Liver (tissue), 9 donors: Measurements from ENCODE around the gene PPIL3. TPM values are rescaled to one million over a fixed set of nuclear protein-coding genes. Genes with fewer than 3 reads are reported as not detected.

Experiments
- DNase-seq: peaks from one replicate; pipeline ENCODE4 v3.0.0-alpha.2; 2017; ENCODE audit warnings: low spot score
- H3K27ac ChIP-seq, 2 donors: one replicate each; pipeline ENCODE4 v1.7.0; 2013; ENCODE audit warnings: inconsistent platforms in 2 of 2, low read length in 2 of 2, control low read depth in 1 of 2, low read depth in 1 of 2, mild to moderate bottlenecking in 1 of 2
- H3K27me3 ChIP-seq, 4 donors: one replicate each; pipeline versions ENCODE4 v1.6.1 to v1.7.0; 2013; ENCODE audit warnings: low read length in 3 of 4, inconsistent platforms in 1 of 4, mild to moderate bottlenecking in 1 of 4, moderate library complexity in 1 of 4; ENCODE audit not compliant: control insufficient read depth in 4 of 4, insufficient read depth in 4 of 4
- H3K36me3 ChIP-seq, 4 donors: one replicate each; pipeline versions ENCODE4 v1.6.1 to v1.7.0; 2013; ENCODE audit warnings: low read length in 3 of 4, mild to moderate bottlenecking in 3 of 4, low read depth in 1 of 4, moderate library complexity in 1 of 4; ENCODE audit not compliant: control insufficient read depth in 4 of 4, insufficient read depth in 3 of 4
- H3K4me1 ChIP-seq, 4 donors: one replicate each; pipeline versions ENCODE4 v1.6.1 to v1.7.0; 2013; ENCODE audit warnings: low read length in 3 of 4, mild to moderate bottlenecking in 3 of 4, moderate library complexity in 1 of 4; ENCODE audit not compliant: control insufficient read depth in 4 of 4, insufficient read depth in 4 of 4
- H3K4me3 ChIP-seq, 3 donors: one replicate each; pipeline versions ENCODE4 v1.6.1 to v1.7.0; 2013; ENCODE audit warnings: low read length in 3 of 3, control low read depth in 1 of 3, low read depth in 1 of 3, mild to moderate bottlenecking in 1 of 3
- H3K9ac ChIP-seq, 2 donors: one replicate each; pipeline ENCODE4 v1.7.0; 2013; ENCODE audit warnings: low read length in 2 of 2, mild to moderate bottlenecking in 2 of 2, moderate library complexity in 2 of 2, control low read depth in 1 of 2, low read depth in 1 of 2
- H3K9me3 ChIP-seq, 4 donors: one replicate each; pipeline versions ENCODE4 v1.6.1 to v1.7.0; 2013; ENCODE audit warnings: low read length in 3 of 4; ENCODE audit not compliant: control insufficient read depth in 4 of 4
- FOXA1 ChIP-seq: IDR thresholded peaks from 2 replicates; pipeline ENCODE4 v1.6.1; 2016; ENCODE audit warnings: antibody characterized with exemption
- GABPA ChIP-seq, 2 donors: IDR thresholded peaks in 1 of 2; conservative IDR thresholded peaks in 1 of 2; 2 replicates each; pipeline ENCODE4 v1.6.1; 2016; ENCODE audit warnings: antibody characterized with exemption in 2 of 2, mild to moderate bottlenecking in 1 of 2, moderate library complexity in 1 of 2
- NR2F2 ChIP-seq: IDR thresholded peaks from 2 replicates; pipeline ENCODE4 v1.6.1; 2016; ENCODE audit warnings: antibody characterized with exemption
- RXRA ChIP-seq, 2 donors: IDR thresholded peaks; 2 replicates each; pipeline ENCODE4 v1.6.1; 2017 to 2018; ENCODE audit warnings: antibody characterized with exemption in 2 of 2, mild to moderate bottlenecking in 1 of 2
- SP1 ChIP-seq: IDR thresholded peaks from 2 replicates; pipeline ENCODE4 v1.6.1; 2018; ENCODE audit warnings: antibody characterized with exemption, mild to moderate bottlenecking
- TAF1 ChIP-seq: conservative IDR thresholded peaks from 2 replicates; pipeline ENCODE4 v1.6.1; 2016; ENCODE audit warnings: antibody characterized with exemption, mild to moderate bottlenecking
- YY1 ChIP-seq: IDR thresholded peaks from 2 replicates; pipeline ENCODE4 v1.6.1; 2016; ENCODE audit warnings: antibody characterized with exemption, mild to moderate bottlenecking
- WGBS: extraction: QIAGEN DNeasy Blood & Tissue Kit; methylation state at CpG from one replicate; pipeline ENCODE4 v1.1.7; 2013; 5-methylcytosine and 5-hydroxymethylcytosine counted together
- polyA plus RNA-seq, 2 donors: library from polyadenylated mRNA; stranded (reverse) in 1 of 2; unstranded in 1 of 2; fragments of 200-250 nt in 1 of 2; fragments of >200 nt in 1 of 2; fragmentation: Nextera tagmentation in 1 of 2; extraction: Ambion mirVana in 1 of 2; gene quantifications; one replicate each; pipeline versions ENCODE4 v1.2.1 to v1.2.3, GENCODE V29; 2013 to 2015
- total RNA-seq, 2 donors: library from RNA; depleted of rRNA; stranded (reverse); fragments of >200 nt; gene quantifications; one replicate each; pipeline ENCODE4 v1.2.3, GENCODE V29; 2014
- TF ChIP-seq, protein P1 (sequence below): IDR thresholded peaks from 2 replicates; pipeline ENCODE4 v1.6.1; 2016; ENCODE audit warnings: antibody characterized with exemption, mild to moderate bottlenecking
- TF ChIP-seq, protein P2 (sequence below): IDR thresholded peaks from 2 replicates; pipeline ENCODE4 v1.6.1; 2016; ENCODE audit warnings: antibody characterized with exemption
- TF ChIP-seq, protein P3 (sequence below): IDR thresholded peaks from 2 replicates; pipeline ENCODE4 v1.6.1; 2016; ENCODE audit warnings: antibody characterized with exemption
- donor health status: healthy.
- donor health status: healthy.
- donor health status: healthy.
- donor health status: healthy.
- donor health status: healthy.

The PPIL3 gene
- total and polyA plus RNA-seq, 4 donors = 8.6 to 35.4 (median 19.9) TPM

DNA sequence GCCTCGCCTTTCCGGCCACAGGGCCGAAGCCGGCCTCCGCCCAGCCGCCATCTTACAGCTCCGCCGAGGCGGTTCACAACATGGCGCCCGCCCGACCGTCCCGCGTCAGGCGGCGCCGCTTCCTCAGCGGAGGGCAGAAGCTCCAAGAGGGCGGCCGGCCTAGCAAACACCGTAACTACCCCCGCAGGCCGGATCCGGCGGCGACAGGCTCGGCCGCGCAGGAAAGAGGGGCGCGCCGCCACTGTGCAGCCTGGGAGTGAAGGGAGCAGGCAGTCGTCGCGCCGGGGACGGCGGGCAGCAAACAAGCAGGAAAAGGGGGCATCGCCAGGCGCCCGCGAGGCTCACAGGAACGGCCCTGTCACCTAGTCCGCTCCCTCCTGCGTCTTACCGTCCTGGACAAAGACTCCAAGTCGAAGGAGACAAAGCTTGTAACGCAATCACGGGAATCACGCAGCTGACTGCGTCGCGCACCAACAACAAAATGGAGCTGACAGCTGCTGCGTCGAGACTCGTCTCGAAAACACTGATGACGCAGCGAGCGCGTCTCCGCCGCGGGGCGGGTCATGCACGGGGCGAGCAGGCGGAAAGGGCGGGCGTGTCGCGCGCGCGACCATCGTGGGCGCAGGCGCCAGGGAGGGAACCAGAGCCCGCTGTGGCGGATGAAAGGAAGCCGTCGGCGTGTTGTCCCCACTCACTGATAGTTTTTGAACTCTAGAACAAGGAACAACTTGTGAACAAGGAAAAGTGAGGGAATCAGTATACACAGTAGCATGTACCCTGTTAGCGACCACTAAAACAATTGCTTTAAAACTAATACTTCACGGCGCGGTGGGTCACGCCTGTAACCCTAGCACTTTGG lies 24.5 kb downstream of the PPIL3 start, which contains the start of gene CLK1 (continued):
- TF ChIP-seq SP1 = peak; percentile 65

DNA sequence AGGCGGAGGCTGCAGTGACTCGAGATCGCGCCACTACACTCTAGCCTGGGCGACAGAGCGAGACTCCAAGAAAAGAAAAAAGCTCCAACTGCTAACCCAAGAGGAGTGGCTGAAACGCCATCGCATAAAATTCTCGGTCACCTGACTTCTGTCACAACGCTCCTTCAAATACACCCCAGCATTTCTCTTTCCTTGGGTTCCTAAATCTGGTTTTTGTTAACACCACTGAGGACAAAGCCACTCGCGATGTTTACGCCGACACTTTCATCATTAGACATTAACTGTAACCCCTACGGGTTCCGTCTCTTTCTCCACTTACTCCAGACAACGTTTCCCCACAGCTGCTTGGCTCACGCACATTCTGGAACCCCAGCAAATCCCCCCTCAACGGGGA lies 25.1 kb downstream of the PPIL3 start:
- under 1% methylated on average over 19 of the region's 19 CpGs for WGBS
- peak overlapping the region; percentile 99 to 100 for H3K9ac ChIP-seq
- peak; percentile 55 for DNase-seq
- no peak for TF ChIP-seq FOXA1
- no peak for TF ChIP-seq RXRA (IDR thresholded peaks at IDR 0.05)
- no peak for TF ChIP-seq TAF1
- TF ChIP-seq SP1 = no peak
- H3K27ac ChIP-seq = peak overlapping the region; percentile 100
- no peaks in the 10 kb centered on the region for H3K9me3 ChIP-seq
- peaks cover 0 to 12% (median 7%) of the 10 kb centered on the region in 4 donors for H3K36me3 ChIP-seq
- no peaks in the 10 kb centered on the region for H3K27me3 ChIP-seq
- peaks cover 2 to 39% (median 28%) of the 10 kb centered on the region in 4 donors for H3K4me1 ChIP-seq
- H3K4me3 ChIP-seq = peak overlapping the region; percentile 71 to 100 (median 89)

DNA sequence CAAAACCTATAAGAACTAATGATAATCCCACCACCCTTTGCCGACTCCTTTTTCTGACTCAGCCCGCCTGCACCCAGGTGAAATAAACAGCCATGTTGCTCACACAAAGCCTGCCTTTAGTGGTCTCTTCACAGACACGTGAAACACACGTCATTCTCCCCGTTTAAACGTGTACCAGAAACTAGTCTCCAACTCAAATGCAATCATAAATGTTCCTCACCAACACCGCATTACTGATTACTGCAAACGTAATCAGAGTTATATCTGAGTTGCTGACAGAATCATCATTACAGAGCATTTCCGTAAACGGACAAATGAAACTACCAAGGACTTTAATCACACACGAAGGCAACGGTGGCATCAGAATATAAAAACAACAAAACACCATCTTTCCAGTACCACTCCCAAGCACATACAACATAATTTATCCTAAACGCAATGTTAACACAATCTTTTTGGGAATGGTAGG lies 26.3 kb downstream of the PPIL3 start:
- Histone ChIP-seq H3K4me1 (peaks cover 2 to 43% (median 31%) of the 10 kb centered on the region in 4 donors), H3K4me3 (peak overlapping the region; percentile 71 to 100 (median 89)), H3K27ac (peak overlapping the region; percentile 100), H3K36me3 (peaks cover 0 to 24% (median 16%) of the 10 kb centered on the region in 4 donors), H3K9ac (peak overlapping the region; percentile 99 to 100), H3K9me3 (no peaks in the 10 kb centered on the region), H3K27me3 (no peaks in the 10 kb centered on the region)
- DNase-seq = no peak
- WGBS = under 1% methylated on average over 13 of the region's 13 CpGs
- TF ChIP-seq, protein P1, sequence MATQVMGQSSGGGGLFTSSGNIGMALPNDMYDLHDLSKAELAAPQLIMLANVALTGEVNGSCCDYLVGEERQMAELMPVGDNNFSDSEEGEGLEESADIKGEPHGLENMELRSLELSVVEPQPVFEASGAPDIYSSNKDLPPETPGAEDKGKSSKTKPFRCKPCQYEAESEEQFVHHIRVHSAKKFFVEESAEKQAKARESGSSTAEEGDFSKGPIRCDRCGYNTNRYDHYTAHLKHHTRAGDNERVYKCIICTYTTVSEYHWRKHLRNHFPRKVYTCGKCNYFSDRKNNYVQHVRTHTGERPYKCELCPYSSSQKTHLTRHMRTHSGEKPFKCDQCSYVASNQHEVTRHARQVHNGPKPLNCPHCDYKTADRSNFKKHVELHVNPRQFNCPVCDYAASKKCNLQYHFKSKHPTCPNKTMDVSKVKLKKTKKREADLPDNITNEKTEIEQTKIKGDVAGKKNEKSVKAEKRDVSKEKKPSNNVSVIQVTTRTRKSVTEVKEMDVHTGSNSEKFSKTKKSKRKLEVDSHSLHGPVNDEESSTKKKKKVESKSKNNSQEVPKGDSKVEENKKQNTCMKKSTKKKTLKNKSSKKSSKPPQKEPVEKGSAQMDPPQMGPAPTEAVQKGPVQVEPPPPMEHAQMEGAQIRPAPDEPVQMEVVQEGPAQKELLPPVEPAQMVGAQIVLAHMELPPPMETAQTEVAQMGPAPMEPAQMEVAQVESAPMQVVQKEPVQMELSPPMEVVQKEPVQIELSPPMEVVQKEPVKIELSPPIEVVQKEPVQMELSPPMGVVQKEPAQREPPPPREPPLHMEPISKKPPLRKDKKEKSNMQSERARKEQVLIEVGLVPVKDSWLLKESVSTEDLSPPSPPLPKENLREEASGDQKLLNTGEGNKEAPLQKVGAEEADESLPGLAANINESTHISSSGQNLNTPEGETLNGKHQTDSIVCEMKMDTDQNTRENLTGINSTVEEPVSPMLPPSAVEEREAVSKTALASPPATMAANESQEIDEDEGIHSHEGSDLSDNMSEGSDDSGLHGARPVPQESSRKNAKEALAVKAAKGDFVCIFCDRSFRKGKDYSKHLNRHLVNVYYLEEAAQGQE = peak; percentile 23
- TF ChIP-seq, protein P2, sequence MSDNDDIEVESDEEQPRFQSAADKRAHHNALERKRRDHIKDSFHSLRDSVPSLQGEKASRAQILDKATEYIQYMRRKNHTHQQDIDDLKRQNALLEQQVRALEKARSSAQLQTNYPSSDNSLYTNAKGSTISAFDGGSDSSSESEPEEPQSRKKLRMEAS = no peak
- TF ChIP-seq YY1 (peak; percentile 52), SP1 (no peak)

DNA sequence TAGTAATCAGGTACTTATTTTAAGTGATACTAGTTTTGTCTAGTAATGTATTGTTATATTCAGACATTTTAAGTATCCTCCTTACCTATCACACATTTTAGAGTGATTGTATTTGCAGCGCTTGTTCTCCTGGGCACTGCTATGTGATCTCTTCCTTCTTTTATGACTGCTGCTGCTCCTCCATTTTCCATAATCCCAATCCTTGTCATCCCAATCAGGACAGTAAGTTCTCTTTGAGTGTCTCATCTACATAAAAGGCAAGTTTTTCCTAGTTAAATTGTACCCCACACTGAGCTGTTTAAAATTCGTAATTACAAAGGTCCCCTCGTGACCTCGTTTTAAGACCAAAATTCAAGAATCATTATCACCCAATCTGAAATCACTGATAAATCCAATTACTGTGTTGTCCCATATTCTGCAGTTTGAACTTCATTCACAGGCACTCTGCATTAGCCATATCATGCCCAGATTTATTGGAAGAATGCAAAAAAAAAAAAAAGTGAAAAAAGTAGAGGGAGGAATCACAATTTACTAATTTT lies 27.2 kb downstream of the PPIL3 start:
- Histone ChIP-seq H3K9me3 (no peaks in the 10 kb centered on the region), H3K9ac (peak overlapping the region; percentile 47 to 99), H3K27ac (peak overlapping the region; percentile 45 to 100), H3K4me1 (peaks cover 2 to 36% (median 28%) of the 10 kb centered on the region in 4 donors), H3K27me3 (no peaks in the 10 kb centered on the region), H3K4me3 (peak overlapping the region; percentile 59 to 89 (median 71)), H3K36me3 (peaks cover 4 to 32% (median 25%) of the 10 kb centered on the region in 4 donors)
- WGBS = 6% methylated on average over 4 of the region's 4 CpGs
- no peak for DNase-seq
- TF ChIP-seq, protein P3, sequence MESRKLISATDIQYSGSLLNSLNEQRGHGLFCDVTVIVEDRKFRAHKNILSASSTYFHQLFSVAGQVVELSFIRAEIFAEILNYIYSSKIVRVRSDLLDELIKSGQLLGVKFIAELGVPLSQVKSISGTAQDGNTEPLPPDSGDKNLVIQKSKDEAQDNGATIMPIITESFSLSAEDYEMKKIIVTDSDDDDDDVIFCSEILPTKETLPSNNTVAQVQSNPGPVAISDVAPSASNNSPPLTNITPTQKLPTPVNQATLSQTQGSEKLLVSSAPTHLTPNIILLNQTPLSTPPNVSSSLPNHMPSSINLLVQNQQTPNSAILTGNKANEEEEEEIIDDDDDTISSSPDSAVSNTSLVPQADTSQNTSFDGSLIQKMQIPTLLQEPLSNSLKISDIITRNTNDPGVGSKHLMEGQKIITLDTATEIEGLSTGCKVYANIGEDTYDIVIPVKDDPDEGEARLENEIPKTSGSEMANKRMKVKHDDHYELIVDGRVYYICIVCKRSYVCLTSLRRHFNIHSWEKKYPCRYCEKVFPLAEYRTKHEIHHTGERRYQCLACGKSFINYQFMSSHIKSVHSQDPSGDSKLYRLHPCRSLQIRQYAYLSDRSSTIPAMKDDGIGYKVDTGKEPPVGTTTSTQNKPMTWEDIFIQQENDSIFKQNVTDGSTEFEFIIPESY = no peak
- TF ChIP-seq FOXA1 (no peak), YY1 (peak; percentile 15), NR2F2 (no peak), GABPA (IDR thresholded peaks at IDR 0.05 in 1 of 2, conservative IDR thresholded peaks at IDR 0.05 in 1 of 2) (no peak), SP1 (no peak)
